Frontal cortex (tissue), 4 donors: ENCODE measurements around the gene PLXNA1. TPM values are rescaled to one million over a fixed set of nuclear protein-coding genes. Genes with fewer than 3 reads are reported as not detected.

Source experiments
- DNase-seq, 2 donors: peaks; one replicate each; pipeline ENCODE4 v3.0.0; 2012; ENCODE audit warnings: low spot score in 2 of 2
- FAIRE-seq: peaks from 2 replicates; lab custom pipeline; 2012; peaks lifted over from hg19 to GRCh38; lab: Jason Lieb, UNC
- total RNA-seq: library from RNA; depleted of rRNA; stranded (reverse); fragments of >200 nt; gene quantifications from one replicate; pipeline ENCODE4 v1.2.3, GENCODE V29; 2014
- donor health status: control.
- donor health status: control.
- donor health status: control.

Gene PLXNA1
- total RNA-seq, 1 donor from 2014 or later = 46.9 TPM

- FAIRE-seq (no peak), DNase-seq (no peak)
Observed at GRCh38 chr3:126984391-126985131, 1.6 kb downstream of the PLXNA1 start.

- FAIRE-seq = no peak
- DNase-seq = no peak
Observed at GRCh38 chr3:126985132-126985985, 2.4 kb downstream of the PLXNA1 start.

GRCh38 chr3:126986001-126986400, 3.1 kb downstream of the PLXNA1 start:
- no peak for DNase-seq
- no peak for FAIRE-seq

GRCh38 chr3:126987129-126987528, 4.2 kb downstream of the PLXNA1 start:
- no peak for FAIRE-seq
- no peak for DNase-seq

GRCh38 chr3:126987596-126987995, 4.7 kb downstream of the PLXNA1 start:
- FAIRE-seq (no peak), DNase-seq (no peak)

- FAIRE-seq (no peak), DNase-seq (no peak)
Observed at GRCh38 chr3:126988451-126989021, 5.6 kb downstream of the PLXNA1 start.

- FAIRE-seq (no peak), DNase-seq (no peak)
Observed at GRCh38 chr3:126989316-126990023, 6.6 kb downstream of the PLXNA1 start.

- FAIRE-seq = no peak
- no peak for DNase-seq
Observed at GRCh38 chr3:126990024-126990700, 7.2 kb downstream of the PLXNA1 start.

- DNase-seq (no peak), FAIRE-seq (no peak)
Observed at GRCh38 chr3:126990890-126991289, 8.0 kb downstream of the PLXNA1 start.

GRCh38 chr3:126991366-126992200, 8.7 kb downstream of the PLXNA1 start:
- DNase-seq = no peak
- no peak for FAIRE-seq

- FAIRE-seq (no peak), DNase-seq (no peak)
Observed at GRCh38 chr3:126992216-126992615, 9.3 kb downstream of the PLXNA1 start.

GRCh38 chr3:126992776-126993175, 9.9 kb downstream of the PLXNA1 start:
- FAIRE-seq = no peak
- DNase-seq = no peak

GRCh38 chr3:126993436-126993835, 10.5 kb downstream of the PLXNA1 start:
- no peak for DNase-seq
- no peak for FAIRE-seq

GRCh38 chr3:126994661-126995245, 11.8 kb downstream of the PLXNA1 start:
- FAIRE-seq (no peak), DNase-seq (no peak)

- FAIRE-seq (no peak), DNase-seq (no peak)
Observed at GRCh38 chr3:126995254-126995780, 12.4 kb downstream of the PLXNA1 start.

- no peak for FAIRE-seq
- DNase-seq = no peak
Observed at GRCh38 chr3:126995926-126996512, 13.1 kb downstream of the PLXNA1 start.

GRCh38 chr3:126996905-126997304, 14.0 kb downstream of the PLXNA1 start:
- FAIRE-seq = no peak
- DNase-seq = no peak
